ENCODE data around the gene ANKH. TPM values are rescaled to one million over a fixed set of nuclear protein-coding genes. Genes with fewer than 3 reads are reported as not detected.

Gene ANKH
- total RNA-seq, 1 experiment from 2014 or later: 65.2 TPM

DNA sequence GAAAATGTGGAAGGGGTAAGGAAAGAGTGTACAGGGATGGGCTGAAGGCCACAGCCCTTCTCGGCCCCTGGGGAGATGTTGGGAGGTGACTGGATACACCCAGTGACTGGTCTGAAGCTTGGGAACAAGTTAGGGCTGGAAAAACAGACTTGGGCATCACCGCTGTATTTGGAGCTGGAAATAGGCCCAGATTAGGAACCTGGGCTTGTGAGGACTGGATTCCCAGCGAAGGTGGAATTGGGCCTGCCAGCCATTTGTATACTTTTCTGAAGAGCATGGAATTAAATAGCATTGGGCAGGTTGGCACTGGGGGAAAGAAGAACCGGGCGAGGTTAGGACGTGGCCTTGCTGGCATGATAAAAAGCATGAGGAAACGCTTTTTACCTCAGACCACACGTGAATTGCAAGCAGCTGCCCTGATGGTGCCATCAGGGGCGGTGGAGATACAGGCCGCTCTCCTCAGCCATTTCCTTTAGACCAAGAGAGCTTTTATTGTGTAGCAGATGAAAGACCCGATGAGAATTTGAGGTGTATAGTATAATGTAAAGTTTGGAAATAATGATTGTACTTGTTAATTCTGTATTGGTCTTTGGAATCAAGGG is 169.2 kb downstream of the ANKH start:
- Histone ChIP-seq H3K9me3 (ENCODE audit: control insufficient read depth in 1 of 2, insufficient read depth in 1 of 2, low read depth in 1 of 2, low read length in 2 of 2) (no peaks in the 10 kb centered on the region), H3K36me3 (ENCODE audit: control insufficient read depth in 1 of 2, insufficient read depth in 2 of 2, low read length in 2 of 2) (peaks cover 5 to 6% of the 10 kb centered on the region in 2 experiments; a peak in 2 of 4 replicates), H2AFZ (ENCODE audit: low read depth, low read length, poor library complexity, severe bottlenecking) (no peak overlapping the region), H3K9me2 (ENCODE audit: insufficient read depth) (no peaks in the 10 kb centered on the region), H3K4me3 (replicated peaks in 1 of 2; ENCODE audit: low read depth in 1 of 2, low read length in 2 of 2) (no peak overlapping the region), H3K4me1 (ENCODE audit: control insufficient read depth in 1 of 2, insufficient read depth in 2 of 2, low read length in 2 of 2) (no peaks in the 10 kb centered on the region), H4K20me1 (ENCODE audit: insufficient read depth) (no peaks in the 10 kb centered on the region), H3K9ac (ENCODE audit: low read length) (no peak overlapping the region), H3K79me2 (ENCODE audit: insufficient read depth, low read length) (no peaks in the 10 kb centered on the region), H3K4me2 (ENCODE audit: low read length) (no peak overlapping the region), H3K27me3 (ENCODE audit: insufficient read depth, low read length) (no peaks in the 10 kb centered on the region), H3K27ac (ENCODE audit: low read depth, low read length) (no peak overlapping the region)
- TF ChIP-seq FOSL1 (IDR thresholded peaks at IDR 0.05; ENCODE audit: low read depth) (no peak), ZFX (IDR thresholded peaks at IDR 0.05) (no peak), SRF (IDR thresholded peaks at IDR 0.05; ENCODE audit: low read depth) (no peak), CEBPB (IDR thresholded peaks at IDR 0.05; ENCODE audit: low read depth) (no peak)
- TF ChIP-seq, protein P1, sequence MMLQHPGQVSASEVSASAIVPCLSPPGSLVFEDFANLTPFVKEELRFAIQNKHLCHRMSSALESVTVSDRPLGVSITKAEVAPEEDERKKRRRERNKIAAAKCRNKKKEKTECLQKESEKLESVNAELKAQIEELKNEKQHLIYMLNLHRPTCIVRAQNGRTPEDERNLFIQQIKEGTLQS (IDR thresholded peaks at IDR 0.05): no peak
- TF ChIP-seq, protein P2, sequence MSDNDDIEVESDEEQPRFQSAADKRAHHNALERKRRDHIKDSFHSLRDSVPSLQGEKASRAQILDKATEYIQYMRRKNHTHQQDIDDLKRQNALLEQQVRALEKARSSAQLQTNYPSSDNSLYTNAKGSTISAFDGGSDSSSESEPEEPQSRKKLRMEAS (IDR thresholded peaks at IDR 0.05): no peak
- intact Hi-C loops (cut with micrococcal nuclease): no loop called here
- BruUV-seq (replicated peaks): no TSS peak
- ChIA-PET RAD21 (ENCODE audit: low non-redundant PET in 1 of 2, low total read pairs in 2 of 2, uncharacterized antibody in 2 of 2, unreplicated experiment in 2 of 2) (no interaction called here), POLR2A (interaction anchor here (0.7 kb wide), 1 partner anchor 20 kb away, joined by 4 read pairs; no protein-coding TSS in a partner anchor), CTCF (interaction anchor here (1.1 to 1.9 kb wide), 2 partner anchors 17 to 301 kb away, joined by 3 to 4 read pairs; no protein-coding TSS in a partner anchor)
- no peak for ATAC-seq
- no peak for DNase-seq (ENCODE audit: low read depth, low spot score)

DNA sequence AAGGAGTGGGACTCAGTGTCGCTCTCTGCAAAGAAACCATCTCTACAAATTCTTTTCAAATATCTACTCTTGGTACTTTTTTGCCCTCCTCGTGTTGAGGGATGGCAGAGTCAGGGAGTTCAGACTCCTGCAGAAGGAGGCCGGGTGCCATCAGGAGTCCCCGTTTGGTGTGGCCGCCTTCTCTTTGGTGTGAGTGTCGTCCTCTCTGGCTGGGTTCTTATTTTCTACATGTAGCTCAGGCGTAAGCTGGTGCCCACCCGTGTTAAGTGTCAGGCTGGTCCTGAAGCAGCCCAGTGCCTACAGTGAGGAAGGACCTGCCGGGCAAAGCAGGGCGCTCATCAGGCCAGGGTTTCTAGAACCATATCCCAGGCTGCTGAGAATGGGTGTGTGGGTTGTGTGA is 170.0 kb downstream of the ANKH start:
- Histone ChIP-seq H3K9ac (ENCODE audit: low read length) (no peak overlapping the region), H3K9me3 (ENCODE audit: control insufficient read depth in 1 of 2, insufficient read depth in 1 of 2, low read depth in 1 of 2, low read length in 2 of 2) (no peaks in the 10 kb centered on the region), H3K27ac (ENCODE audit: low read depth, low read length) (no peak overlapping the region), H3K9me2 (ENCODE audit: insufficient read depth) (no peaks in the 10 kb centered on the region), H3K4me3 (replicated peaks in 1 of 2; ENCODE audit: low read depth in 1 of 2, low read length in 2 of 2) (no peak overlapping the region), H3K4me1 (ENCODE audit: control insufficient read depth in 1 of 2, insufficient read depth in 2 of 2, low read length in 2 of 2) (no peaks in the 10 kb centered on the region), H4K20me1 (ENCODE audit: insufficient read depth) (no peaks in the 10 kb centered on the region), H3K4me2 (ENCODE audit: low read length) (no peak overlapping the region), H3K27me3 (ENCODE audit: insufficient read depth, low read length) (no peaks in the 10 kb centered on the region), H2AFZ (ENCODE audit: low read depth, low read length, poor library complexity, severe bottlenecking) (no peak overlapping the region), H3K79me2 (ENCODE audit: insufficient read depth, low read length) (no peaks in the 10 kb centered on the region), H3K36me3 (ENCODE audit: control insufficient read depth in 1 of 2, insufficient read depth in 2 of 2, low read length in 2 of 2) (peaks cover 2 to 10% of the 10 kb centered on the region in 2 experiments; a peak in 2 of 4 replicates)
- BruUV-seq (replicated peaks): no TSS peak
- ATAC-seq: no peak
- ChIA-PET CTCF (no interaction called here), POLR2A (no interaction called here), RAD21 (ENCODE audit: low non-redundant PET in 1 of 2, low total read pairs in 2 of 2, uncharacterized antibody in 2 of 2, unreplicated experiment in 2 of 2) (no interaction called here)
- intact Hi-C loops (cut with micrococcal nuclease): no loop called here
- TF ChIP-seq JUND (IDR thresholded peaks at IDR 0.05): no peak
- TF ChIP-seq, protein P3, sequence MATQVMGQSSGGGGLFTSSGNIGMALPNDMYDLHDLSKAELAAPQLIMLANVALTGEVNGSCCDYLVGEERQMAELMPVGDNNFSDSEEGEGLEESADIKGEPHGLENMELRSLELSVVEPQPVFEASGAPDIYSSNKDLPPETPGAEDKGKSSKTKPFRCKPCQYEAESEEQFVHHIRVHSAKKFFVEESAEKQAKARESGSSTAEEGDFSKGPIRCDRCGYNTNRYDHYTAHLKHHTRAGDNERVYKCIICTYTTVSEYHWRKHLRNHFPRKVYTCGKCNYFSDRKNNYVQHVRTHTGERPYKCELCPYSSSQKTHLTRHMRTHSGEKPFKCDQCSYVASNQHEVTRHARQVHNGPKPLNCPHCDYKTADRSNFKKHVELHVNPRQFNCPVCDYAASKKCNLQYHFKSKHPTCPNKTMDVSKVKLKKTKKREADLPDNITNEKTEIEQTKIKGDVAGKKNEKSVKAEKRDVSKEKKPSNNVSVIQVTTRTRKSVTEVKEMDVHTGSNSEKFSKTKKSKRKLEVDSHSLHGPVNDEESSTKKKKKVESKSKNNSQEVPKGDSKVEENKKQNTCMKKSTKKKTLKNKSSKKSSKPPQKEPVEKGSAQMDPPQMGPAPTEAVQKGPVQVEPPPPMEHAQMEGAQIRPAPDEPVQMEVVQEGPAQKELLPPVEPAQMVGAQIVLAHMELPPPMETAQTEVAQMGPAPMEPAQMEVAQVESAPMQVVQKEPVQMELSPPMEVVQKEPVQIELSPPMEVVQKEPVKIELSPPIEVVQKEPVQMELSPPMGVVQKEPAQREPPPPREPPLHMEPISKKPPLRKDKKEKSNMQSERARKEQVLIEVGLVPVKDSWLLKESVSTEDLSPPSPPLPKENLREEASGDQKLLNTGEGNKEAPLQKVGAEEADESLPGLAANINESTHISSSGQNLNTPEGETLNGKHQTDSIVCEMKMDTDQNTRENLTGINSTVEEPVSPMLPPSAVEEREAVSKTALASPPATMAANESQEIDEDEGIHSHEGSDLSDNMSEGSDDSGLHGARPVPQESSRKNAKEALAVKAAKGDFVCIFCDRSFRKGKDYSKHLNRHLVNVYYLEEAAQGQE (IDR thresholded peaks at IDR 0.05; ENCODE audit: low read depth): no peak
- no peak for TF ChIP-seq ZFX (IDR thresholded peaks at IDR 0.05)
- no peak for TF ChIP-seq SP1 (IDR thresholded peaks at IDR 0.05; ENCODE audit: low read depth)
- TF ChIP-seq SIN3A (IDR thresholded peaks at IDR 0.05; ENCODE audit: low read depth): no peak
- DNase-seq (ENCODE audit: low read depth, low spot score): no peak
